LNCaP clone FGC (cell line): ENCODE measurements around the gene RCBTB2.

Experiments used
- DNase-seq: peaks from one replicate; pipeline ENCODE4 v3.0.0-alpha.2; 2011; ENCODE audit warnings: low read depth
- H3K4me3 ChIP-seq: 2 replicates; pipeline ENCODE4 v1.5.1; 2011; ENCODE audit warnings: mild to moderate bottlenecking, low read depth, low read length, control low read depth
- CTCF ChIP-seq: IDR thresholded peaks from 2 replicates; pipeline ENCODE4 v1.5.1; 2012; ENCODE audit warnings: mild to moderate bottlenecking; ENCODE audit not compliant: control insufficient read depth, insufficient read depth; ENCODE audit errors: extremely low read depth

The RCBTB2 gene

GRCh38 chr13:48536621-48537250, 3.9 kb upstream of the RCBTB2 start:
- no peak overlapping the region for H3K4me3 ChIP-seq
- no peak for TF ChIP-seq CTCF
- no peak for DNase-seq

DNA sequence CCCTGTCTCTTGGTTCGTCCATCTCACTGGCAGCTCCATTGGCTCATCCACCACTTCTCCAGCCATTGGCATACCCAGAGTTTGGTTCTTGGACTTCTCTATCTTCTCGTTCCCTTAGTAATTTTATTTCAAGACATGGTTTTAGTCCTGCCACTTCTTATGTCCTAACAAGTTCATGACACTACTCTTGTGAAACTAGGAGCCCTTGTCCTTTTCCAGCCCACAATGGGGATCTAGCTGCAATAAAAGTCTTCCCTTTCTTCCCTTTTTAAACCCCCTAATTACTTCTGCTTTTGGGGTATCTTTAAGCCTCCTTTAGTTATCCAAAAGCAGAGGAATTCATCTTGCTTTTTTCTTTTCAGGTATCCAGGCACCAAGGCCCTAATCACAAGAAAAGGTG, 2.9 kb upstream of the RCBTB2 start:
- no peak overlapping the region for H3K4me3 ChIP-seq
- no peak for DNase-seq
- TF ChIP-seq CTCF = no peak

DNA sequence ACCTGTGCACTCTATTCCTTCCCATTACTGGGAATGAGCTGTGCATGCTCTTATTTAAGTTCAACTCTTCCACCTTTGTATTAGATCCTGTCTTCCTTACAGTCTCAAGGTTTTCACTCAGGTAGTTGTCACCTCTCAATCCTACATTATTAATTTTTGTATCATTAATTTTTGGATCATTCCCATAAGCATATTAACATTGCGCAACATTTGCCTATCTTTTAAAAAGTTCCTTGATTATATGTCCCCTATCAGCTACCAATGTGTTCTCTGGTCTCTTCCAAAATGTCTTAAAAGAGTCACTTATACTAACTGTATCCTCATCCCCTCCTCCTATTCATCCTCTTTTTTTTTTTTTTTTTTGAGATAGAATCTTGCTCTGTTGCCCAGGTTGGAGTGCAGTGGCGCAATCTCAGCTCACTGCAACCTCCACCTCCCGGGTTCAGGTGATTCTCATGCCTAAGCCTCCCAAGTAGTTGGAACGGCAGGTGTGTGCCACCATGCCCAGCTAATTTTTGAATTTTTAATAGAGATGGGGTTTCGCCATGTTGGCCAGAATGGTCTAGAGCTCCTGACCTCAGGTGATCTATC, 2.1 kb upstream of the RCBTB2 start:
- DNase-seq = no peak
- no peak for TF ChIP-seq CTCF

GRCh38 chr13:48533961-48534600, 1.2 kb upstream of the RCBTB2 start:
- DNase-seq = no peak
- TF ChIP-seq CTCF = no peak
- H3K4me3 ChIP-seq = no peak overlapping the region

More for the DNA sequence above, 2.1 kb upstream of the RCBTB2 start:
- H3K4me3 ChIP-seq = no peak overlapping the region

- H3K4me3 ChIP-seq = peak overlapping the region; percentile 55
- DNase-seq = no peak
- no peak for TF ChIP-seq CTCF
Observed at GRCh38 chr13:48532256-48532505, 699 bp downstream of the RCBTB2 start.

DNA sequence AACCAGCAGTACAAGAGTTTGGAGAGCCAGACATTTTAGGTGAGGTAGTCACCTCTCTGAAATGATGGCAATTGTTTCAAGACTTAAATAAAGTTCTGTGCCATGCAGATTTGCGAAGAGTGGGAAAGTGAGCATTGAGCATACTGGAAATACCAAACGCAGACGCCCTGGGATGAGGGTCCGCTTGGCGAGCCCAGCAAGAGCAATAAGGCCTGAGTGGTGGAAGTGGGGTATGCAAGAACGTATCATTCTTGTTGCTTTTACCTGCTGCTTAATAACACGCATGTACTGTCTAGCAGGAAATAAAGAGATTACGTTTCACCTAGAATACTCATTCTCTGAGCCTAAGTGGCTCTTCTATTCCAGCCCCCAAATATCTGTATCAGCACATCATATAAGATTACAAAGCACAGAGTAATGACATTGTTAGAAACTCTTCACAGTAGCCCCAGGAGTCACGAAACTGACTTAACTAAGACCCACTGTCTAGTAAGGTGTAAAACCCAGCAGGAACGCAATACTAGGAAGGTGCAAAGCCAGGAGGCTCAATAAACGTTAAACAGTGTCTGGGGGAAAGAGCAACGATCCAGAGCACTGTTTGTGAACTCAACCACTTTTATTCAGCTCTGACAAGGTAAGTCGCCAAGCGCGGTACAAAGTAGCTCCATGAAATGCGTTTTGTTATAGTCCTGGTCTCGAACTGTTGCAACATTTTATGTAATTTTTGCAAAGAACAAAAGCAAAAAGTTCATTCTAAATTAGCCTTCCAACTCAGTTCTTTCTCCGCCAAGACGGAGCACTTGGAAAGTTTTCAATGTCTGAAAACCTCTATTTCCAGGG, 1.2 kb downstream of the RCBTB2 start:
- no peak for TF ChIP-seq CTCF
- H3K4me3 ChIP-seq = peak overlapping the region; percentile 55
- no peak for DNase-seq
